Psoas muscle (tissue), 8 donors: Measurements from ENCODE around the gene TENT4A. TPM values are rescaled to one million over a fixed set of nuclear protein-coding genes. Genes with fewer than 3 reads are reported as not detected.

Source experiments
- ATAC-seq, 4 donors: fragments of 200-7000 bp; cut with Tn5 transposase; one replicate each; pipeline ENCODE4 v1.9.1; 2020; ENCODE audit warnings: moderate library complexity in 3 of 4, mild to moderate bottlenecking in 2 of 4
- DNase-seq, 2 donors: peaks; one replicate each; pipeline ENCODE4 v3.0.0-alpha.2; 2020
- H3K27ac ChIP-seq: fragments of 200-600 bp; one replicate; pipeline ENCODE4 v1.8.0; 2022
- H3K27me3 ChIP-seq, 3 donors: fragments of 200-600 bp in 1 of 3; one replicate each; pipeline versions ENCODE4 v1.6.1 to v1.8.0; 2013 to 2022; ENCODE audit warnings: low read length in 2 of 3, mild to moderate bottlenecking in 2 of 3, moderate library complexity in 1 of 3; ENCODE audit not compliant: insufficient read depth in 3 of 3
- H3K36me3 ChIP-seq, 2 donors: fragments of 200-600 bp in 1 of 2; one replicate each; pipeline versions ENCODE4 v1.6.1 to v1.8.0; 2013 to 2022; ENCODE audit warnings: low read depth in 1 of 2, mild to moderate bottlenecking in 1 of 2, moderate library complexity in 1 of 2; ENCODE audit not compliant: insufficient read depth in 1 of 2
- H3K4me1 ChIP-seq: fragments of 200-600 bp; one replicate; pipeline ENCODE4 v1.8.0; 2022
- H3K4me3 ChIP-seq: fragments of 200-600 bp; one replicate; pipeline ENCODE4 v1.8.0; 2022; ENCODE audit warnings: mild to moderate bottlenecking
- H3K9me3 ChIP-seq: fragments of 200-600 bp; one replicate; pipeline ENCODE4 v1.8.0; 2022
- WGBS, 3 donors: extraction: QIAGEN DNeasy Blood & Tissue Kit; methylation state at CpG; one replicate each; pipeline versions ENCODE4 v1.1.6 to v1.1.7; 2013; 5-methylcytosine and 5-hydroxymethylcytosine counted together
- intact Hi-C, 2 donors: fragments of 100-400 bp; cut with DNase I; formaldehyde crosslinking; loops; one replicate each; pipeline versions ENCODE4 v1.11.0 to v1.14.2; 2022
- polyA plus RNA-seq, 3 donors: library from polyadenylated mRNA; stranded (reverse); fragments of 200-250 nt; gene quantifications; one replicate each; pipeline ENCODE4 v1.2.3, GENCODE V29; 2013
- total RNA-seq, 4 donors: library from RNA; stranded (reverse); fragmentation: NEBNext Ultra II Directional in 2 of 4; extraction: Animal tissue kit (Norgen Biotek cat#: 25700) in 2 of 4; gene quantifications; one replicate each; pipeline versions ENCODE4 v1.2.1 to v1.2.4, GENCODE V29; 2021 to 2023
- TF ChIP-seq, protein P1 (sequence below): fragments of 200-600 bp; IDR thresholded peaks from one replicate; pipeline ENCODE4 v1.8.0; 2022; ENCODE audit warnings: antibody characterized with exemption
- donor health status: healthy with polysubstance abuse.
- donor health status: DM: no; HTN: no; CAD: no; lungs with moderate emphysema.
- donor health status: Bipolar disorder and iron deficiency.
- donor health status: healthy.
- donor health status: DM: yes; HTN: yes; CAD: no.
- donor health status: DM: no; HTN: no; CAD: no.
- donor health status: DM: no; HTN: no; CAD: no.
- donor health status: DM: yes; HTN: yes; CAD: no.

TENT4A gene
- total and polyA plus RNA-seq, 7 donors: 5.0 to 19.2 (median 12.7) TPM

DNA sequence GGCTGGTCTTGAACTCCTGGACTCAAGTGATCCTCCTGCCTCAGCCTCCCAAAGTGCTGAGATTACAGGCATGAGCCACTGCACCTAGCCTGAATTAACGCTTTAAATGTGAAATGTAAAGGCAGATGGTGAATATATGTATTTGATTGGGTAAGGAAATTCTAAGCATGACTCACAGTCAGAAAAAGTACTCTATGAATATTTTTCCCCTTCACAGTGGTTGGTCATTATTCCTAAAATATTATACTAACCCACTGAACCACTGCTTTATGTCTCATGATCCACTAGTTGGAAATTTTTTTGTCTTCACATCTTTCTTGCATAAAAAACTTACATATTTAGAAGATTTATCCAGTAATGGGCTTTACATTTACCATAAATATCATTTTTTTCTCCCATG is 14.5 kb upstream of the TENT4A start:
- no peak overlapping the region for H3K27ac ChIP-seq
- no peaks in the 10 kb centered on the region for H3K27me3 ChIP-seq
- peaks cover 4% of the 10 kb centered on the region for H3K4me1 ChIP-seq
- intact Hi-C loops: no loop called here
- DNase-seq (no peak), ATAC-seq (no peak)
- H3K36me3 ChIP-seq: no peaks in the 10 kb centered on the region
- 78 to 85% (median 83%) methylated on average over 1 of the region's 1 CpG for WGBS, 3 donors
- TF ChIP-seq, protein P1, sequence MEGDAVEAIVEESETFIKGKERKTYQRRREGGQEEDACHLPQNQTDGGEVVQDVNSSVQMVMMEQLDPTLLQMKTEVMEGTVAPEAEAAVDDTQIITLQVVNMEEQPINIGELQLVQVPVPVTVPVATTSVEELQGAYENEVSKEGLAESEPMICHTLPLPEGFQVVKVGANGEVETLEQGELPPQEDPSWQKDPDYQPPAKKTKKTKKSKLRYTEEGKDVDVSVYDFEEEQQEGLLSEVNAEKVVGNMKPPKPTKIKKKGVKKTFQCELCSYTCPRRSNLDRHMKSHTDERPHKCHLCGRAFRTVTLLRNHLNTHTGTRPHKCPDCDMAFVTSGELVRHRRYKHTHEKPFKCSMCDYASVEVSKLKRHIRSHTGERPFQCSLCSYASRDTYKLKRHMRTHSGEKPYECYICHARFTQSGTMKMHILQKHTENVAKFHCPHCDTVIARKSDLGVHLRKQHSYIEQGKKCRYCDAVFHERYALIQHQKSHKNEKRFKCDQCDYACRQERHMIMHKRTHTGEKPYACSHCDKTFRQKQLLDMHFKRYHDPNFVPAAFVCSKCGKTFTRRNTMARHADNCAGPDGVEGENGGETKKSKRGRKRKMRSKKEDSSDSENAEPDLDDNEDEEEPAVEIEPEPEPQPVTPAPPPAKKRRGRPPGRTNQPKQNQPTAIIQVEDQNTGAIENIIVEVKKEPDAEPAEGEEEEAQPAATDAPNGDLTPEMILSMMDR: no peak
- no peaks in the 10 kb centered on the region for H3K9me3 ChIP-seq
- H3K4me3 ChIP-seq: no peak overlapping the region

- intact Hi-C loops: no loop called here
- Histone ChIP-seq H3K9me3 (no peaks in the 10 kb centered on the region), H3K27ac (no peak overlapping the region), H3K4me3 (no peak overlapping the region), H3K4me1 (peaks cover 11% of the 10 kb centered on the region), H3K36me3 (no peaks in the 10 kb centered on the region), H3K27me3 (no peaks in the 10 kb centered on the region)
- no peak for DNase-seq
- no peak for ATAC-seq
- 67 to 76% (median 71%) methylated on average over 1 of the region's 1 CpG for WGBS, 3 donors
- TF ChIP-seq, protein P1: no peak
Observed at GRCh38 chr5:6699357-6699756, 13.9 kb upstream of the TENT4A start.

- intact Hi-C loops: loop anchor here in 1 of 2 donors (5.0 kb wide), 1 partner anchor 63 kb away; no protein-coding TSS in a partner anchor
- H3K9me3 ChIP-seq: no peaks in the 10 kb centered on the region
- H3K27me3 ChIP-seq: no peaks in the 10 kb centered on the region
- H3K36me3 ChIP-seq: no peaks in the 10 kb centered on the region
- no peak overlapping the region for H3K4me3 ChIP-seq
- no peak for ATAC-seq
- no peak for DNase-seq
- TF ChIP-seq, protein P1: no peak
- WGBS, 3 donors: 58 to 61% (median 59%) methylated on average over 11 of the region's 11 CpGs
- no peak overlapping the region for H3K27ac ChIP-seq
- peaks cover 18% of the 10 kb centered on the region for H3K4me1 ChIP-seq
Observed at GRCh38 chr5:6700074-6700684, 13.1 kb upstream of the TENT4A start.

DNA sequence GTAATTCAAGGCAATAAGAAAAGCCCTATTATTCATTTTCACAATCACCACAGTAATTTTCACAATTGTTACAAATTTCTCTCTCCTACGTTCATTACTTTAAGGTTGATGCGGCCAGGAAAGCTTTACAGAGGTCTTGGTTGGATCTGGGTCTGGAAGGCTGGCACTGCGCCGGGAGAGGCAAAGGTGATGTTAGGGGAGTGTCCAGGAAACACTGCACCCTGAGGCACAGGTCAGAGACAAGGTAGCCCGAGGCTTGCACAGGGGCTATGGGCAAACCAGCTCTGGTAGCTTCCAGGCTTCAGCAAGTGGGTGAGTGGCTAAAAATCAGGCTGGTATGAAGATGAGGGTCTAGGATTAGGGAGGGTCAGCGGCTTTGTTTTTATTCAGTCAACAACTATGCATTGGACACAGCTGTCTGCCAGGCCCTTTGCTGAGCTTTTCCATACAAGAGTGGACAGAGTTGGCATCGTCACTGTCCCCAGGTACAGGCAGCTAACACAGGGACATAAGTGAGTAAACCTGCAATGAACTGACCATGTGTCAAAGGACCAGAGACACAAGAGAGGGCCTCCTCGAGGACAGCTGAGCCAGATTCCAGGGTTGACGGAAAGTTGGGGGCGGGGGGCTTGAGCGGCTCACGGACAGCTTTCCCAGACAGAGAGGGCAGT is 12.4 kb upstream of the TENT4A start:
- Histone ChIP-seq H3K27me3 (no peaks in the 10 kb centered on the region), H3K36me3 (no peaks in the 10 kb centered on the region), H3K4me1 (peaks cover 23% of the 10 kb centered on the region), H3K9me3 (no peaks in the 10 kb centered on the region), H3K27ac (no peak overlapping the region), H3K4me3 (no peak overlapping the region)
- no peak for DNase-seq
- TF ChIP-seq, protein P1: no peak
- no peak for ATAC-seq
- WGBS, 3 donors: 75 to 82% (median 76%) methylated on average over 12 of the region's 12 CpGs
- intact Hi-C loops: loop anchor here in 1 of 2 donors (5.0 kb wide), 1 partner anchor 64 kb away; no protein-coding TSS in a partner anchor
